Hematopoietic multipotent progenitor cell (in vitro differentiated cells): ENCODE results near the gene SPACA1. TPM values are rescaled to one million over a fixed set of nuclear protein-coding genes. Genes with fewer than 3 reads are reported as not detected.

ENCODE experiments used
- DNase-seq, 3 donors: peaks; one replicate each; pipeline ENCODE4 v3.0.0-alpha.2; 2011 to 2015; ENCODE audit warnings: low read depth in 2 of 3, low spot score in 2 of 3
- total RNA-seq: library from RNA; depleted of rRNA; stranded (reverse); fragments of >200 nt; gene quantifications from one replicate; pipeline ENCODE4 v1.2.3, GENCODE V29; 2012

Gene SPACA1
- total RNA-seq, 1 donor = not detected

GRCh38 chr6:88089708-88090107 lies 42.1 kb downstream of the SPACA1 start:
- DNase-seq = no peak

GRCh38 chr6:88105741-88106340 lies 58.2 kb downstream of the SPACA1 start:
- no peak for DNase-seq

- no peak for DNase-seq
These were observed 59.6 kb downstream of the SPACA1 start for GRCh38 chr6:88107241-88107640.

DNA sequence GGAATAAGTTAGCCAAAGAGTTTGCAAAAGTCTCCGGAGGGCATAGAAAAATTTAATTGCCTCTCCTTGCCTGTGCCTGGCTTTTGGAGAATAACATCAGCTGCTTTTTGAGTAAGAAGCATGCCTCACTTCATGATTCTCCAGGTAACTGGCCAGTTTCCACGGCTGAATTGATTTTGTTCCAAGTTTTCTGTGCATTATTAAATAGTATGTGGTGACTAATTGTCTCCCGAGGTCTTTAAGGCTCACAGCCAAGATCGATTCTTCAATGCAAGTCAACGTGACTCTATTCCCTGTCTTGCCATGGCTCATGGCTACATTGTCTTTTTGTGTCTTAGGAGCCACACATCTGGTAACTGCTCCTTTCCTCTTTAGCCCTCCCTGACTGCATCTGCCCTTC lies 64.3 kb downstream of the SPACA1 start:
- DNase-seq = no peak

GRCh38 chr6:88114838-88115237 lies 67.2 kb downstream of the SPACA1 start:
- no peak for DNase-seq

DNA sequence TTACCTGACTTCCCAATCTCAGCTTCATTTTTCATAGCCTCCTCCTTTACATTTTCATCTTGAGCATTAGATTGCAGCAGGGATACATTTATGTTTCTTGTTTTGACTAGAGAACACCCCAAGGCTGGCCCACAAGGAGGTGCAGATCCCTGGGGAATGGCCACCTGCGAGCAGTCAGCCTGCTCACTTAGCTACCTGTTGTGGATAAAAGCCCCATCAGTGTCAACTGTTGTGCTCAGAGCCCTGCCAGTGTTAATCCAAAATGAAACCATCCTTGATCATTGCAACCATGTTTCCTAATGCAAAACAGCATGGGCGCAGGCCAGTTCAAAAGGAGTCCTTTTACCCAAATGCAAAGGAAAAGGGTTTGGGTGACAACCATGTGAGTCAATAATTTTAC lies 67.7 kb downstream of the SPACA1 start:
- DNase-seq = no peak

DNA sequence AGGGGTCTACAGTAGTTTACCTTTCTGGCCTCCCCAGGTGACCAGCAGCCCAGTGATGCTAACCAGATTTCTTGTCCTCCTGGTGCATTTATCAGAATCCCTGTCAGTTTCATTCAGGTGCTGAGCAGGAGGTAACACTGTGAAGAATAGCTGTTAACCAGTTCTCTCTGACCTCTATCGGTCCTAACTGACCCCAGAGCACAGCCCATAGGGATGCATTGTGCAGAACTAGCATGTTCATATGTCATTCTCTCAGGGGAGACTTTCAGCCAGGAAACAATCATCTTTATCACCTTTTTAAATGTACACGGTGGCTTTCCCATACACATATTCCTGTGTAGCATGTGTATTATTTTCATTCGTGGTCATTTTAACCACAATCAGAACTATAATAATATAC lies 68.6 kb downstream of the SPACA1 start:
- DNase-seq = no peak

Other genes with a start within 250 kb of the SPACA1 start
- under 0.01 TPM for gene CNR1, start 118.5 kb downstream of the SPACA1 start, total RNA-seq